Esophagus muscularis mucosa (tissue), 3 donors: ENCODE measurements around the gene SLC38A10.

Experiments
- EP300 ChIP-seq: sonication (generic); formaldehyde crosslinking; IDR thresholded peaks from one replicate; pipeline ENCODE4 v1.6.1; 2017; ENCODE audit warnings: antibody characterized with exemption
- POLR2AphosphoS5 ChIP-seq, 2 donors: sonication (generic); formaldehyde crosslinking; IDR thresholded peaks; one replicate each; pipeline ENCODE4 v1.6.1; 2017; ENCODE audit warnings: antibody characterized with exemption in 2 of 2

DNA sequence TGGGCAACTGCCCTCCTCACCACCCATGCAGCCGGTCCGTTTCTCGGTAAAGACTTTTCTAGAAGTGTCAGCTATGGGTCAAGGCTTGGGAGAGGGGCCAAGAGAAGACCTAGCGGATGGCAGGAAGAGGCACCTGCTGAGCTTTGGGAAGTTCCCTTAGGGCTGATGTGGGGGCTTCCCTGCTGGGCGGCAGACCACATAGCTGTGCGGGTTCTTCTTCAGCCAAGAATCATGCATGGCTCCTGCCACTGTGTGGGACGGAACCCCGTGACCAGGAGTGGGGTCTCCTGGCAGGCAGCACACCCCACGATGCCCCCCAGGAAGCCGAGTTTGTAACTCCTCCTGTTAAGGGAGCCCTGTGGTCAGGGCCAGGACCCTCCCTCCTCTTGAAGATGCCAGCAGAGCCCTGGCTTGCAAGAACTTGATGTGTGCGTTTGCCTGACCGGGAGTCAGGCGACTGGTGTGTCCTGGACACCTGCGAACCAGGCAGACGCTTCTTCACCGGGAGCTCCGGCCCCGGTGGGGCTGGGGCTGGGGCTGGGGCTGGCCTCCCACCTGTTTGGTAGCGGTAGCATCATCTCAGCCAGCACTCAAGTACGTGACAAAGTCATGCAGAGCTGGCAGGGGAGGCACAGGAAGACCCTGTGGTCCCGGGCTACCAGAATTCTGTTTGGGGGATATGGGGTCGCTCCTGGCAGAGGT, 17.7 kb upstream of the SLC38A10 start:
- TF ChIP-seq POLR2AphosphoS5 (IDR thresholded peaks at IDR 0.05) = no peak
- no peak for TF ChIP-seq EP300
